Endodermal cell (in vitro differentiated cells): Measurements from ENCODE around the gene C9orf152. TPM values are rescaled to one million over a fixed set of nuclear protein-coding genes. Genes with fewer than 3 reads are reported as not detected.

Experiments
- DNase-seq: peaks from one replicate; pipeline ENCODE4 v3.0.0-alpha.2; 2017
- H3K27ac ChIP-seq: 2 replicates; pipeline ENCODE4 v1.5.1; 2013; ENCODE audit warnings: mild to moderate bottlenecking, low read depth, low read length, moderate library complexity
- H3K27me3 ChIP-seq: 2 replicates; pipeline ENCODE4 v1.6.1; 2013; ENCODE audit warnings: mild to moderate bottlenecking, low read length, moderate library complexity; ENCODE audit not compliant: insufficient read depth, control insufficient read depth, poor library complexity, severe bottlenecking
- H3K36me3 ChIP-seq: 2 replicates; pipeline ENCODE4 v1.7.0; 2013; ENCODE audit warnings: mild to moderate bottlenecking, low read length, moderate library complexity; ENCODE audit not compliant: control insufficient read depth, insufficient read depth
- H3K4me1 ChIP-seq: one replicate; pipeline ENCODE4 v1.7.0; 2013; ENCODE audit warnings: low read length; ENCODE audit not compliant: control insufficient read depth, insufficient read depth
- H3K4me3 ChIP-seq: 2 replicates; pipeline ENCODE4 v1.5.1; 2013; ENCODE audit warnings: mild to moderate bottlenecking, low read length, moderate library complexity
- H3K9ac ChIP-seq: 2 replicates; pipeline ENCODE4 v1.6.1; 2013; ENCODE audit warnings: mild to moderate bottlenecking, low read length, moderate library complexity; ENCODE audit not compliant: poor library complexity, severe bottlenecking; ENCODE audit errors: extremely low read depth
- H3K9me3 ChIP-seq: 2 replicates; pipeline ENCODE4 v1.6.1; 2013; ENCODE audit warnings: mild to moderate bottlenecking, low read length, moderate library complexity; ENCODE audit not compliant: control insufficient read depth
- H3K27ac Mint-ChIP-seq: 2 replicates; pipeline ENCODE4 v1.8.0; 2020; ENCODE audit warnings: mixed read lengths
- H3K27me3 Mint-ChIP-seq: 2 replicates; pipeline ENCODE4 v1.8.0; 2021; ENCODE audit warnings: mild to moderate bottlenecking, mixed read lengths; ENCODE audit not compliant: insufficient read depth
- H3K36me3 Mint-ChIP-seq: 2 replicates; pipeline ENCODE4 v1.8.0; 2020; ENCODE audit warnings: low read depth, mixed read lengths
- H3K4me1 Mint-ChIP-seq: 2 replicates; pipeline ENCODE4 v1.8.0; 2020; ENCODE audit warnings: mixed read lengths
- H3K4me3 Mint-ChIP-seq: 2 replicates; pipeline ENCODE4 v1.8.0; 2020; ENCODE audit warnings: mild to moderate bottlenecking, moderate library complexity, mixed read lengths
- H3K9me3 Mint-ChIP-seq: 2 replicates; pipeline ENCODE4 v1.8.0; 2020; ENCODE audit warnings: mild to moderate bottlenecking, mixed read lengths
- CTCF ChIP-seq: fragments of 200-600 bp; sonication (generic); conservative IDR thresholded peaks from 2 replicates; pipeline ENCODE4 v1.5.0; 2021; ENCODE audit warnings: antibody characterized with exemption, mild to moderate bottlenecking
- WGBS, 2 experiments: methylation state at CpG; one replicate each; pipeline versions ENCODE4 v1.1.5 to v1.1.7; 2013; ENCODE audit warnings: missing lambda C conversion rate in 2 of 2, mixed read lengths in 1 of 2; ENCODE audit not compliant: insufficient coverage in 1 of 2, insufficient read length in 1 of 2; 5-methylcytosine and 5-hydroxymethylcytosine counted together
- total RNA-seq, 2 donors: library from RNA; stranded (reverse); fragmentation: NEBNext Ultra II Directional in 1 of 2; extraction: Animal tissue kit (Norgen Biotek cat#: 25700) in 1 of 2; gene quantifications; 2 replicates in 1 of 2; 3 replicates in 1 of 2; pipeline ENCODE4 v1.2.1, GENCODE V29; 2021

C9orf152 gene
- total RNA-seq, 2 donors from 2014 or later: not detected

GRCh38 chr9:110255463-110256379 is 47.8 kb upstream of the C9orf152 start:
- Histone ChIP-seq H3K4me1 (no peaks in the 10 kb centered on the region), H3K27ac (peak overlapping the region; percentile 74), H3K27me3 (no peaks in the 10 kb centered on the region), H3K9ac (peak overlapping the region; percentile 69), H3K9me3 (no peaks in the 10 kb centered on the region), H3K36me3 (peaks cover 6% of the 10 kb centered on the region), H3K4me3 (peak overlapping the region; percentile 93)
- Mint-ChIP-seq H3K36me3 (peaks cover 8% of the 10 kb centered on the region), H3K27ac (peak overlapping the region; percentile 94), H3K4me1 (peaks cover 41% of the 10 kb centered on the region), H3K9me3 (no peaks in the 10 kb centered on the region), H3K27me3 (no peaks in the 10 kb centered on the region), H3K4me3 (peak overlapping the region; percentile 94)
- WGBS, 2 experiments: 0% methylated on average over 24 to 81 of the region's 81 CpGs
- DNase-seq: peak; percentile 76
- no peak for TF ChIP-seq CTCF

GRCh38 chr9:110255034-110255462 is 47.1 kb upstream of the C9orf152 start:
- Histone ChIP-seq H3K9me3 (no peaks in the 10 kb centered on the region), H3K36me3 (peaks cover 12% of the 10 kb centered on the region), H3K4me3 (peak overlapping the region; percentile 93), H3K27ac (no peak overlapping the region), H3K4me1 (no peaks in the 10 kb centered on the region), H3K27me3 (no peaks in the 10 kb centered on the region), H3K9ac (peak overlapping the region; percentile 69)
- Mint-ChIP-seq H3K27me3 (no peaks in the 10 kb centered on the region), H3K4me1 (peaks cover 41% of the 10 kb centered on the region), H3K9me3 (no peaks in the 10 kb centered on the region), H3K4me3 (peak overlapping the region; percentile 94), H3K36me3 (peaks cover 14% of the 10 kb centered on the region), H3K27ac (peak overlapping the region; percentile 77)
- WGBS, 2 experiments: 3 to 4% methylated on average over 12 to 17 of the region's 17 CpGs
- DNase-seq: peak; percentile 62
- TF ChIP-seq CTCF: no peak

GRCh38 chr9:110254500-110254899 is 46.5 kb upstream of the C9orf152 start:
- Mint-ChIP-seq H3K9me3 (no peaks in the 10 kb centered on the region), H3K36me3 (peaks cover 18% of the 10 kb centered on the region), H3K27ac (peak overlapping the region; percentile 77), H3K4me3 (peak overlapping the region; percentile 94), H3K4me1 (peaks cover 41% of the 10 kb centered on the region), H3K27me3 (no peaks in the 10 kb centered on the region)
- H3K9me3 ChIP-seq: no peaks in the 10 kb centered on the region
- peak overlapping the region; percentile 93 for H3K4me3 ChIP-seq
- H3K36me3 ChIP-seq: peaks cover 18% of the 10 kb centered on the region
- 91% methylated on average over 2 of the region's 2 CpGs; no CpG with 5 or more reads in 1 of the 2 experiments for WGBS, 2 experiments
- no peaks in the 10 kb centered on the region for H3K27me3 ChIP-seq
- no peak overlapping the region for H3K27ac ChIP-seq
- DNase-seq: peak; percentile 24
- TF ChIP-seq CTCF: no peak
- H3K9ac ChIP-seq: peak overlapping the region; percentile 69
- H3K4me1 ChIP-seq: no peaks in the 10 kb centered on the region
